T47D (cell line): ENCODE data around the gene TBK1.
A peak's percentile ranks its signal among the peaks of the same experiment; 100 is the strongest.

Experiments used
- DNase-seq, 2 experiments: peaks; one replicate each; pipeline versions ENCODE4 v3.0.0 to v3.0.0-alpha.2; 2011 to 2012; ENCODE audit warnings: low read depth in 1 of 2, low spot score in 1 of 2
- JUND ChIP-seq: IDR thresholded peaks from 2 replicates; pipeline ENCODE4 v1.6.1; 2012; ENCODE audit warnings: low read depth
- in situ Hi-C: cut with HindIII; loops from 2 replicates; pipeline ENCODE4 v1.10.0; 2016; ENCODE audit warnings: low sequenced_read_pairs, low pct_unique_long_range_greater_than_20kb

TBK1 gene

GRCh38 chr12:64451687-64452558, at the start of gene TBK1:
Gene TBK1, plus strand, starts transcription at chr12:64452120. Its CDS starts 3,751 bp downstream, at chr12:64455871.
- peak; percentile 89 to 92 for DNase-seq
- no peak for TF ChIP-seq JUND
- in situ Hi-C loops, result no loop called here

DNA sequence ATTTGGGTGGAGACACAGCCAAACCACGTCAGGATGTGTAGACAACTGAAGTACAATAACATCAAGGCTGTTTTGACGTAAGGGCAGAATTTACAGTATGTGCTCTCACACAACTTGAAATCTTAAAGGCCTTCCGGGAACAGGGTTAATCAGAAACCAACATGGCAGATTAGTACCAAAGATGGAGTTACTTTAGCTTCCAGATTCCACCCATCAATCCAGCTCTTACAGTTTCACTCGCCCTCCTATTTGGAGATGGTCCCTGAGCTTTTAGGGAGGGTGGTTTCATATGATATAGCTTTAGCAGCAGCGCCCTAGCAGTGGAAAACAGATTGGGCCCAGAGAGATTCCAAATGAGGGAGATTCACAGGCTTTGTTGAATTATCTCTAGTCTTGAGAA, 49.7 kb upstream of the TBK1 start:
- DNase-seq, result no peak
- TF ChIP-seq JUND, result no peak
- in situ Hi-C loops, result no loop called here

- peak; percentile 94 to 99 for DNase-seq
- no peak for TF ChIP-seq JUND
- in situ Hi-C loops, result no loop called here
These were observed 48.0 kb upstream of the TBK1 start, which contains the start of gene XPOT for GRCh38 chr12:64403707-64404469. Gene XPOT, plus strand, starts transcription at chr12:64404392. Its CDS starts 5,644 bp downstream, at chr12:64410036.

GRCh38 chr12:64404470-64405256, 47.3 kb upstream of the TBK1 start:
- TF ChIP-seq JUND, result no peak
- DNase-seq, result peak; percentile 52 to 81
- in situ Hi-C loops, result no loop called here

GRCh38 chr12:64407342-64408223, 44.3 kb upstream of the TBK1 start:
- in situ Hi-C loops, result no loop called here
- no peak for DNase-seq
- TF ChIP-seq JUND, result no peak

- DNase-seq, result no peak
- no peak for TF ChIP-seq JUND
- in situ Hi-C loops, result no loop called here
These were observed 40.5 kb upstream of the TBK1 start for GRCh38 chr12:64411427-64411826.

DNA sequence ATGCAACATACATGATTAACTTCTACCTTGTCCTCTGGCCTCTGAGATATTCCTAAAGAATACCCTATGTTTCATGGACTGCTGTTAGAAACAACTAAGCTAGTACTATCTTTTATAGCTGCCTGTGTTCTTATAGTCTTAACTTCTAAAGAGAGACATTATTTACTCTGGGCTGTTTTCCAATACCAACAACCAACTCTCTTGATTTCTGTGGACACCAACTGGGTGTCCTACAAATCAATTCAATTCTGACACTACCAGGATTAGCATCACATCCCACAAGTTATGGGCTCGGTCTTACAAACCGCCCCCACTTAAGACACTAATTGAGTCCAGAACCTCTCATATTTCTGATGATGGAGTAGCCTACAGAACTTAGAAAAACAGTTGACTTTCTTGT, 39.5 kb upstream of the TBK1 start:
- no peak for DNase-seq
- no peak for TF ChIP-seq JUND
- in situ Hi-C loops, result no loop called here

- in situ Hi-C loops, result no loop called here
- no peak for TF ChIP-seq JUND
- DNase-seq, result no peak
These were observed 38.0 kb upstream of the TBK1 start for GRCh38 chr12:64413884-64414283.

DNA sequence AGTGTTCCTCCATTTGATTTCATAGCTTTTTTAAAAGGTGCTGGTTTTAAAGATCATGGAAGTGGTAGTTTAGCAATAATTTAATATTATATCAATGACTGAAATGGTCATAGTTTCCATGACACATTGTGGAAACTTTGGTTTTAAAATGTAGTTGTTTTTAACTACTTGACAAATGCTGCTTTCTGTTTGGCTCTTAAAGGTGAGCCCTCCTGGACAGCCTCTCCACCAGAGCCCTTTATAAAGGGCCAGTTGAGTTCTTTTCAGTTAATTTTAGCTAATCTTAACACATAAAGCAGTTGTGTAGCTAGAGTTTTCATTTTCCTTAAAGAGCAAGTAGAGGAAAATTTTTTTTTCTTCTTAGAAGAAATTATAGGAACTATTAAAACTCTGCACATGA, 33.7 kb upstream of the TBK1 start:
- in situ Hi-C loops, result no loop called here
- DNase-seq, result no peak
- no peak for TF ChIP-seq JUND

GRCh38 chr12:64419696-64420095, 32.2 kb upstream of the TBK1 start:
- in situ Hi-C loops, result no loop called here
- TF ChIP-seq JUND, result no peak
- DNase-seq, result no peak

DNA sequence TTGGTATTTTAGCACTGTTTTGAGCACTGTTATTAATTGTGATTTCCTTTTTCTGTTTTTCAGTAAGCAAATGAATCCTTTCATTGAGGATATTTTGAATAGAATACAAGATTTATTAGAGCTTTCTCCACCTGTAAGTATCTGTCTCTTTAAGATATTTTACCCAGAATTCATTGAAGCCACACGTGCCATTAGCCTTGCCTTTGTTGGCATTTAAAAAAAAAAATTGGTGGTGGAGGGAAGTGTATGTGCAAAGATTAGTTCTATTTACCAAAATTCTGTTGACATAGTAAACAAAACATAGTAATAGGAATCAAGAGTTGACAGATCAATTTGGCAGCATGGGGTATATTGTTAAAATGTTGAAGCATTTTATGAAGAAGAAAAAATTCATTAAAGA, 23.9 kb upstream of the TBK1 start:
- DNase-seq, result no peak
- no peak for TF ChIP-seq JUND

DNA sequence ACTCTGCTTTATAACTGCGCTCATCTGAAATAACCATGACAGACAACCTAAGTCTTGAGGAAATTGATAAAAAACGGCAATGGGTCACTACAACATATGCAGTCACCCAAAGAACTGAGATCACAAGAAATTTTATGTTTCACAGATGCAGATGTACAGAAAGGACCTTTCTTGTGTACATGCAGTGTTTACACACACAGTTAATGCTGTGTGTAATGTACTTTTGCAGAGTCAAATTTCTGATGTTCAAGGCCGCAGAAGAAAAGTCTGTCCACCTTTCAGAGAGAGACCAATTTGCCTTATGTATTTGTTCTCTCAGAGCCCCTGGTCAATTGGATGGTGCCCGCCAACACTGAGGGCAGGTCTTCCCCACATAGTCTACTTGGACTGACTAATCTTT, 23.0 kb upstream of the TBK1 start:
- in situ Hi-C loops, result no loop called here
- DNase-seq, result no peak
- TF ChIP-seq JUND, result no peak

More for the DNA sequence above, 23.9 kb upstream of the TBK1 start:
- in situ Hi-C loops, result no loop called here
